GM12891 (cell line): Measurements from ENCODE around the gene CMSS1.

Experiments
- POLR2A ChIP-seq: IDR thresholded peaks from 2 replicates; pipeline ENCODE4 v1.6.1; 2011; ENCODE audit warnings: low read depth, low read length, control low read depth
- POLR2AphosphoS5 ChIP-seq: IDR thresholded peaks from 2 replicates; pipeline ENCODE4 v1.6.1; 2011; ENCODE audit warnings: low read depth, low read length, control low read depth
- POU2F2 ChIP-seq: IDR thresholded peaks from 2 replicates; pipeline ENCODE4 v1.6.1; 2011; ENCODE audit warnings: low read depth, mild to moderate bottlenecking, control low read depth, low read length, moderate library complexity

GRCh38 chr3:100110162-100110561 lies 292.5 kb downstream of the CMSS1 start:
- TF ChIP-seq POLR2AphosphoS5 (no peak), POLR2A (no peak), POU2F2 (no peak)
